T47D (cell line): ENCODE measurements around the gene CCDC9B.
A peak's percentile ranks its signal among the peaks of the same experiment; 100 is the strongest.

Source experiments
- DNase-seq, 2 experiments: peaks; one replicate each; pipeline versions ENCODE4 v3.0.0 to v3.0.0-alpha.2; 2011 to 2012; ENCODE audit warnings: low read depth in 1 of 2, low spot score in 1 of 2
- JUND ChIP-seq: IDR thresholded peaks from 2 replicates; pipeline ENCODE4 v1.6.1; 2012; ENCODE audit warnings: low read depth
- in situ Hi-C: cut with HindIII; loops from 2 replicates; pipeline ENCODE4 v1.10.0; 2016; ENCODE audit warnings: low sequenced_read_pairs, low pct_unique_long_range_greater_than_20kb

CCDC9B gene

DNA sequence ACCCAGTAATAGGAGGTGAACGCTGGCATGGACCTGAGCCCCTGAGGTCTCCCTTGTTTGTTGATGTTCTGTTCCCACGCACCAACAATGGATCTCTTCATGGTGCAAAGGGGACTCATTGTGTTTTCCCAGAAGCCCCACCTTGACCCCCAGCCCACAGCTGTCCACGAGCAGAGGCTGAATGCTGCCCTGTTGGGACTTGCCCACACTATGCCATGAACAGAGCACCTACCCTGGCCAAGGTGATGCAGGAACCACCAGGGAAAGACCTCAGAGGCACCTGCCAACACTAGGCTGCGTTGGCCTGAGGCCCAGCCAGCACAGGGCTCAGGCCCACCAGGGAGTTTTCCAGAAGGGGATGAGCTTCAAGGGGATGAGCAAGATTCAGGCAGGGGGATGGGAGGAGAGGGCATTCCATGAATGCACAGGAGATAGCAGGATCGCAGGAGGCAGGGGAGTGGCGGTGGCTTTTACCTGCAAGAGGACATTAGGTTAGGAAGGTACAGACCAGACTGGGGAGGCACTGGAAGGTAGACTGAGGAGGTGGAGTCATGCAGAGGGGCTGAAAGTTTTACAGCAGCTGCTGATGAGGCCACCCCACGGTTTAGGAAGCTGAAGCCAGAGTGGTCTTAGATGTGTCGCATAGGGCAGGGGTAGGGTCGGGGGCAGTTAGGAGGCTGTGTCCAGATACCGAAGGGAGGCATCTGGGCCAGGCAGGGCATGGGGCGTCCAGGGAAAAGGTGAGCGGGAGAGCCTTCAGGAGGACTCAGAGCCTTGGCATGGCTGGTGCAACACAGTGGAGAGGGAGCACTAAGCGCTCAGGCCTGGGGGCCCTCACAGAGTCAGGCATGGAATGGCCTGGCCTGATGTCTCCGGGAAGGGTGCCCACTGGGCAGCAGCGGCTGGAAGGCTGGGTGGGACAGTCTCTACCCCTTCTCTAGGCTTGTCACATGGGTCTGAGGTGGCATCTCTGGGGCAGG is 6.1 kb upstream of the CCDC9B start:
- in situ Hi-C loops, result no loop called here
- DNase-seq, result no peak
- no peak for TF ChIP-seq JUND

DNA sequence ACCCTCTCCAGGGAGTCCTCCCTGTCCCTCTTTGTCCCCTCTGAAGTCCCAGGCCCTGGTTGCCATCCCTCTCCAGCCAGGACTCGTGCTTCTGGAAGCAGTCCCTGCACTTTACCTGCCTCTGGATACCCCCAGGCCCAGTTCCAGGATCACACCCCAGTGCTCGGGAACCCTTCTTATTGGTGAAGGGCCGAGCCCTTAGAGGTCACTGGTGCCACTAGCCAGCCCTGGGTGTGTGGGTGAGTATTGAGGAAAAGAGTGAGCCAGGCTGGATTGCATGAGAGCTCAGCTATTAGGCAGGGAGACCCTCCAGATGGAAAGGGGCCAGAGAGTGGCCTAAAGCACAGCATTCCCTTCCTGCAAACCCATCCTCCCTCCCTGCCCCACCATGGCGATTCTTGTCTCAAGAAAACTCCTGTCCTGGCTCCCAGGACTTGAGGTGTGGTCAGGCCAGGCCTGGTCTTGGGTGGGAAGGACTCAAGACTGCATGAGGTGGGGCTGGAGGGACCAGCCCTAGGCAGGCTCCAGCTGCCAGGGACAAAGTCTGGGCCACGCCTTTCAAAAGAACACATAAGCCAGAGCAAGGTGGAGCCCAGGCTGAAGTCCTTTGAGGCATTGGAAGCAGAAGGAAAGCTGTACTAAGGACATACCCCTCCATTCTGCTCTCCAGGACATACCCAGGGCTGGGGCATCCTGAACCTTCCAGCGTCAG is 5.3 kb upstream of the CCDC9B start:
- in situ Hi-C loops, result no loop called here
- no peak for TF ChIP-seq JUND
- DNase-seq, result no peak

DNA sequence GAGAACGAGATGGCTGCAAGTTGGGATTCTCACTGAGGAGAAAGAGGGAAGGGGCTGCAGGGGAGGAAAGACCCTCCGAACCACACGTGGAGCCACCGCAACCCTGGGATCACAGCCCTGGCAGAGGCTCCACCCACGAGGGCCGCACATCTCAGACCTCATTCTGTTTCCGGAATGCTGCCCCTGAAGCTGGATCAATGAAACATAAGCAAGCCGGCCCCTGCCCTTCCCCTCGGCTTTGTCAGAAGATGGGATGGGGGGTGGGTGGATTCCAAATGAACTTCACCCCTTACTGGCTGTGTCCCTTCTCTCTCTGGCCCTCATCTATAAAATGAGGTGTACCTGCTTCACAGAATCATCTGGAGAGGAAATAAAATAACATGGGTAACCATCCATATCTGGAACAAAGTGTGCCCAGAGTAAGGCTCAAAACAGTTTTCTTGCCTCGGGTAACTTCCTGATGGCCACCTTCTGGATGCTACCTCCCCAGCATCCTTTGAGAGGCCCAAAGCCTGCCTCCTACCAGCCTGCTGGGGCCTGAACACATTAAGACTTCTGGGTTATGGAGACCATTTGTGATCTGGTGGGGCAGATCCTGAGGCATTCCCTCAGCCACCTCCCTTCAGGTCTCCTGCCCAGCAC is 4.6 kb upstream of the CCDC9B start:
- TF ChIP-seq JUND, result no peak
- no peak for DNase-seq
- in situ Hi-C loops, result no loop called here

DNA sequence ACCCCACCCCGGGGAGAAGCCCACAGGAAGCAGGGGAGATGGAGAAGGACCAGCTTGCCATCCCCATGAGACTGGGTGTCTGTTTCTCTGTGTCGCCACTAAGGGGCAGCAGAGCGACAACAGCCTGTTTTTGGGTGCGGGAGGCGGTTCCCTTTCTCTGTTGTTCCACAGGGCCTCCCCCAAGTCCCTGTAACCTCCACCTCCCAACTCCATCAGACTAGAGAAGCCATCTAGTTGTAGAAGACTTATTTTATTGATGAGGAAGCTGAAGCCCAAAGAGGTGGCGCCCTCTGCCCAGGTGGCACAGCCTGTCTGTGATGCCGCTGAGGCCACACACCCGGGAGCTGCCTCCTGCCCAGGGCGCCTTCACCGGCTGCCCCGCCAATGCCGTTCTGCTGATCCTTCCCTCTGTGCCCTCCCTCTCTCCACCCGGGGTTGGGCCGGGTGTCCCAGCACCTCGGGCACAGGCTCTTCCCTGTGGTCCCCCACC is 3.9 kb upstream of the CCDC9B start:
- peak; percentile 66 to 78 for DNase-seq
- in situ Hi-C loops, result no loop called here

DNA sequence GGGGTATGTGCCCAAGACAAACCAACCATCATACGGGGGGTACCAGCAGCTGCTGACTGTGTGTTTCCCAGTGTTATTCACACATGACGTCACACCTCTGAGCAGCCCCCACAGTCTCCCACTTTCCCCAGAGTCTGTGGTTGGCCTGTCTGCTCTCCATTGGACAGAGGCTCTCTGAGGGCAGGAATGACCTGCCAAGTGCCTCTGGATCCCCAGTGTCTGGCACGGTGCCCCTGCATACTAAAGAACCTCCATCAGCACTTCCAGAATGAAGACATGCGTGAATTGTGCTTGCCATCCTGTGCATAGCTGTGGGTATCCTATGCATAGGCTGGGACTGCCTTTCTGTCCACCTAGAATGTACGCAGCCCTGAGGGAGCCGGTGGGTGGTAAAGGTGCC is 3.5 kb upstream of the CCDC9B start:
- no peak for DNase-seq
- no peak for TF ChIP-seq JUND
- in situ Hi-C loops, result no loop called here

More for the DNA sequence above, 3.9 kb upstream of the CCDC9B start:
- no peak for TF ChIP-seq JUND

DNA sequence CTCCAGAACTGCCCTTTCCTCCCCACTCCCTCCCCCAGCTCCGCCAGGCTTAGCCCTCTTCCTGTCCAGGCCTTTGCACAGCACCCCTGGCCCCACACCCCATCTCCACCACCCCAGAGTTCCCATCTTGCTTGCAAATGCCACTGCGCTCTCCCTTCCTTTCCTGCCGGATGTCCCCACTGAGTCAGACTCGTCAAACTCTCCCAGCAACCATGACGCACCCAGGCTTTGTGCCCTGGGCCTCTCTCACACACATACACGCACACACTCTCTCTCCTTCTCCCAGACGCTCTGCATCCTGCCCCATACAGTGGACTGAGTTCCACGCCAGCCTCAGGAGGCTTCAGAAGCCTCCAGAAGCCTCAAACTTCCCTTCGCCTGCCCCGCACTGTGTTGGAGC is 2.8 kb upstream of the CCDC9B start:
- no peak for TF ChIP-seq JUND
- in situ Hi-C loops, result no loop called here
- no peak for DNase-seq

DNA sequence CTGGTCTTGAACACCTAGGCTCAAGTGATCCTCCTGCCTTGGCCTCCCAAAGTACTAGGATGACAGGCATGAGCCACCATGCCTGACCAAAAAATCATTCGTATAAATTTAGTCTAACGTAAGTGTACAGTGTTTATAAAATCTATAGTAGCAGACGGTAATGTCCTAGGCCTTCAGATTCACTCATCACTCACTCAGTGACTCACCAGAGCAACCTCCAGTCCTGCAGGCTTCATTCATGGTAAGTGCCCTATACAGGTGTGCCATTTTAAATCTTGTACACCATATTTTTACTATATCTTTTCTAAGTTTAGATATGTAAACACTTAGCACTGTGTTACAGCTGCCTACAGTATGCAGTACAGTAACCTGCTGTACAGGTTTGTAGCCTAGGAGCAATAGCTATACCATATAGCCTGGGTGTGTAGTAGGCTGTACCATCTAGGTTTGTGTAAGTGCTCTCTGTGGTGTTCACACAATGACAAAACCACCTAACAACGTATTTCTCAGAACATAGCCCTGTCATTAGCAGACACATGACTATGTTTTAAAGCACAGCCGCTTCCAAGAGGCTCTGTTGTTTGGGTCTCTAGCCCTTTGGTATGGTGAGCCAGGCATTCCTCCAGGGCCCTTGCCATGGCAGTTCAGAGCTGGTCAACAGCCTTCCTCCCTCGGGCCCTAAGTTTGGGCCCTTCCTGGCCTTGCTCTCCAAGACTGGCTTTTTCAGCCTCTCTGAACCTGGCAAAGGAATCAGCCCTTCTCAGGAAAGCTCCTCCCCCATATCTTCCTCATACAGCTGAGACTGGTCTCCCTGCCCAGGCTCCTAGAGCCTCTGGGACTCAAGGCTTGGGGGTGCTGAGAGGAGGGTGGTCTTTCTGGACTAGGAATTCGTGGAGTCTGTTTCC is 1.9 kb upstream of the CCDC9B start:
- no peak for TF ChIP-seq JUND
- DNase-seq, result peak in 1 of 2 experiments; percentile 81
- in situ Hi-C loops, result no loop called here

DNA sequence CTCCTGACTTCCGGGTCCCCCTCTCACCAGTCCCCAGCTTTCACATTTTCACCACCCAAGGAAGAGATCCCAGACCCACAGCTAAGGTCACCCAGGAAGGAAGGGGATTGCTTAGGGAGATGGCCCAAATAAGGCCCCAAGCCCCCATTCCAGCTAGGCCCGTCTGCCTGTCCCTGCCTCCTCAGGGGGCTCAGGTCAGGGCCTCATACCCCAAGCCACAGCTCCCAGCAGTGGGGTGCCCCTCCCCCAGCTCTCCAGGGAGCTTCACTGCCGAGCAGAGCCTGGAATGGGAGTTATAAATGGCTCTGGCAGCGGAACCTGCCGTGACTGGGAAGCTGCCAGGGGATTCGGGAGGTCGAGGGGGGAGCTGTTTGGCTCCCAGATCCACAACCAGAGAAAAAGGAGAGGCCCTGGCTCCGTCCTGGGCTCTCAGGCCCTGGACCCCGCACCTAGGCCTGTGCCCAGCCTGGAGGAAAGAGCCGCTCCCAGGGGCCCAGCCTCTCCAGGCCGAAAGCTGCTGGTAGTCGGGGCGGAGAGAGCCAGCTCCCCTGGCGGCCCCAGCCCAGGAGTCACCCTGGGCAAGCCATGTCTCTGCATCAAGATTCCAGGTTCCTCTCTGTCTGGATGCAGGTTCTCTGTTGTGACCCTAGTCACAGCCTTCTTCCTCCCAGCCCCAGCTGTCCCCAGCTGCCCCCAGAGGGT is 550 bp downstream of the CCDC9B start:
- TF ChIP-seq JUND, result no peak
- no peak for DNase-seq
- in situ Hi-C loops, result no loop called here

DNA sequence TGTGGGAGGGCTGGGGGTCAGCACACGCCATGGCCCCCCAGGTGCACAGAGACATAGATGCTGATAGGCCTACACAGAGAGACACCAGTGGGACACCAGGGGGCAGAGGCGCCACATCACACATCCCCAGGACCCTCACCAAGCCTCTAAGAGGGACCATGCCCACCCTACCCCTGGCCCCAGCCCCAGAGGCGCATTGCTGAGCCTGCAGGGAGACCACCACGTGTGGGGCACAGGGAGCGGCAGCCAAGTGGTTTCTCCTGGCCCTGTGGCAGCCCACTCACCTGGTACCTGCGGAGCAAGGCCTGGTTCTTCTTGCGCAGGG is 1.2 kb downstream of the CCDC9B start:
- DNase-seq, result no peak
- in situ Hi-C loops, result no loop called here
- no peak for TF ChIP-seq JUND

DNA sequence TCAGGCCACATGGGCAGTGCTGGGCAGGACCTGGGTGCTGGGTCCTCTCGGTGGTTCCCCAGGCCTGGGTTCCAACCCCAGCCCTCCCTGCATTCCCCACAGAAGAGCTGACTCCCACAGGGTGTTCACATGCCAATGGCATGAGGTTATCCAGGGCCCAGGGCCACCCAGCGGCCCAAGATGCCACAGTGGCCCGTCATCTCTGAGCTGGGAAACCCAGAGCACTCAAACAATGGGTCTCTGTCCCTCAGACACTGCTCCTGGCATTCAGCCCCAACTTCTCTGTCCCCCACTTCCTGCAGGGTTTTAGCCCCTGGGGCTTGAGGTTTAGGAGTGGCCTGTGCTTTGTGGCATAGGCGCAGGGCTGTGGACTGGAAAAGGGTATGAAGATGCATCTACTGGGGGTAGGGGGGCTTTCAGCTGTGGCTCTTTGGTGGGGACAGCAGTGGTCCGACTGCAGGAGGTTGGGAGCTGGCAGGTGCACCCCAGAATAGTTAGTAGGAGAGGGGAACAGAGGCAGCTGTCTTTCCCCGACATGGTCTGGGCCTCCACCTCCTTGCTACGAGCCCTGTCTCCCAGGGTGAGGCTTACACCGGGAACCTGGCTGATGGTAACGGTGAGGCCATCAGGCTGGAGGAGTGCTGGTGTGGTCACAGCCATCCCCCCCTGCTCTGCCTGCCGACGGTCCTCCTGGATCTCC is 1.7 kb downstream of the CCDC9B start:
- DNase-seq, result peak in 1 of 2 experiments; percentile 55
- in situ Hi-C loops, result no loop called here
- no peak for TF ChIP-seq JUND
